Body of pancreas (tissue), 4 donors: ENCODE results near the gene PRR9. TPM values are rescaled to one million over a fixed set of nuclear protein-coding genes. Genes with fewer than 3 reads are reported as not detected.

ENCODE experiments used
- ATAC-seq: fragments of 150-250 bp; one replicate; pipeline ENCODE4 v1.9.1; 2016
- DNase-seq, 4 donors: peaks; one replicate each; pipeline ENCODE4 v3.0.0-alpha.2; 2019
- H3K27ac ChIP-seq, 4 donors: fragments of 200-600 bp; sonication (generic); 1 replicate in 3 of 4; 2 replicates in 1 of 4; pipeline versions ENCODE4 v1.5.1 to v1.6.1; 2016 to 2019; ENCODE audit warnings: mild to moderate bottlenecking in 1 of 4, mixed read lengths in 1 of 4, moderate library complexity in 1 of 4
- H3K27me3 ChIP-seq, 2 donors: fragments of 200-600 bp; sonication (generic); one replicate each; pipeline ENCODE4 v1.6.0; 2016; ENCODE audit warnings: mild to moderate bottlenecking in 1 of 2
- H3K36me3 ChIP-seq, 2 donors: fragments of 200-600 bp; sonication (generic); replicated peaks in 1 of 2; 2 replicates each; pipeline ENCODE4 v1.5.1; 2016; ENCODE audit warnings: low read depth in 2 of 2; ENCODE audit not compliant: insufficient read depth in 1 of 2
- H3K4me1 ChIP-seq: fragments of 200-600 bp; sonication (generic); one replicate; pipeline ENCODE4 v1.6.0; 2016
- H3K4me3 ChIP-seq, 2 donors: fragments of 200-600 bp; sonication (generic); 1 replicate in 1 of 2; 2 replicates in 1 of 2; pipeline ENCODE4 v1.5.1; 2016 to 2019
- H3K9me3 ChIP-seq, 3 donors: fragments of 200-600 bp; sonication (generic); 1 replicate in 2 of 3; 2 replicates in 1 of 3; pipeline ENCODE4 v1.5.1; 2016
- POLR2A ChIP-seq, 3 donors: fragments of 450-650 bp; IDR thresholded peaks; one replicate each; pipeline ENCODE4 v1.6.1; 2016; ENCODE audit warnings: antibody characterized with exemption in 3 of 3, mild to moderate bottlenecking in 2 of 3
- WGBS, 2 donors: methylation state at CpG; one replicate each; pipeline ENCODE4 v1.1.5; 2017; 5-methylcytosine and 5-hydroxymethylcytosine counted together
- intact Hi-C: fragments of 100-400 bp; cut with DNase I; formaldehyde crosslinking; loops from one replicate; pipeline ENCODE4 v1.15.1; 2023
- total RNA-seq, 2 donors: library from RNA; depleted of rRNA; stranded (reverse); fragments of >200 nt; gene quantifications; one replicate each; pipeline ENCODE4 v1.1.0, GENCODE V29; 2016
- TF ChIP-seq, protein P1 (sequence below), 7 experiments: fragments of 450-650 bp in 4 of 7; fragments of 200-600 bp in 3 of 7; sonication (generic) in 3 of 7; IDR thresholded peaks; one replicate each; pipeline ENCODE4 v1.5.1; 2016 to 2019; ENCODE audit warnings: antibody characterized with exemption in 7 of 7

PRR9 gene
- total RNA-seq, 2 donors from 2014 or later = not detected

DNA sequence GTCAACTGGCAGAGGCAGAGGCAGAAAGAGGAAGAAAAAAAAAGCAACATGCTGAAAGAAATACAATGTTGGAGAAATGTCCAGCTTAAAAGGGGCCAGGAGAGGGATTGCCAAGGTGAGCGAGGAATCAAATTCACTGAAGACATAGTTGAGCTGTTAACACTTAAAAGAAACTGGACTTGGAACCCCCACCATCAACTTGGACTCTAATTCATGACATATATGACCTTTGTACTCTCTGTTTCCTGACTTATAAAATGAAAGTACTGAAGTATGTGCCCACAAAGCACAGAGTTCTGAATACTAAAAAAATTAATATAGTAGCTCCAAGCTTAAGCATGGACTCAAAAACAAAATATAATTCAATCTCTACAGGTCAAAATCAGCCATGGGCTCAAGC lies 16.1 kb downstream of the PRR9 start:
- WGBS, 2 donors = 78 to 91% methylated on average over 1 of the region's 1 CpG
- Histone ChIP-seq H3K27ac (no peak overlapping the region), H3K27me3 (no peaks in the 10 kb centered on the region), H3K4me3 (no peak overlapping the region), H3K9me3 (no peaks in the 10 kb centered on the region), H3K36me3 (no peaks in the 10 kb centered on the region), H3K4me1 (no peaks in the 10 kb centered on the region)
- ATAC-seq (no peak), DNase-seq (no peak)
- no peak for TF ChIP-seq POLR2A (IDR thresholded peaks at IDR 0.05)
- TF ChIP-seq, protein P1, sequence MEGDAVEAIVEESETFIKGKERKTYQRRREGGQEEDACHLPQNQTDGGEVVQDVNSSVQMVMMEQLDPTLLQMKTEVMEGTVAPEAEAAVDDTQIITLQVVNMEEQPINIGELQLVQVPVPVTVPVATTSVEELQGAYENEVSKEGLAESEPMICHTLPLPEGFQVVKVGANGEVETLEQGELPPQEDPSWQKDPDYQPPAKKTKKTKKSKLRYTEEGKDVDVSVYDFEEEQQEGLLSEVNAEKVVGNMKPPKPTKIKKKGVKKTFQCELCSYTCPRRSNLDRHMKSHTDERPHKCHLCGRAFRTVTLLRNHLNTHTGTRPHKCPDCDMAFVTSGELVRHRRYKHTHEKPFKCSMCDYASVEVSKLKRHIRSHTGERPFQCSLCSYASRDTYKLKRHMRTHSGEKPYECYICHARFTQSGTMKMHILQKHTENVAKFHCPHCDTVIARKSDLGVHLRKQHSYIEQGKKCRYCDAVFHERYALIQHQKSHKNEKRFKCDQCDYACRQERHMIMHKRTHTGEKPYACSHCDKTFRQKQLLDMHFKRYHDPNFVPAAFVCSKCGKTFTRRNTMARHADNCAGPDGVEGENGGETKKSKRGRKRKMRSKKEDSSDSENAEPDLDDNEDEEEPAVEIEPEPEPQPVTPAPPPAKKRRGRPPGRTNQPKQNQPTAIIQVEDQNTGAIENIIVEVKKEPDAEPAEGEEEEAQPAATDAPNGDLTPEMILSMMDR (IDR thresholded peaks at IDR 0.05) = no peak
- intact Hi-C loops = no loop called here

DNA sequence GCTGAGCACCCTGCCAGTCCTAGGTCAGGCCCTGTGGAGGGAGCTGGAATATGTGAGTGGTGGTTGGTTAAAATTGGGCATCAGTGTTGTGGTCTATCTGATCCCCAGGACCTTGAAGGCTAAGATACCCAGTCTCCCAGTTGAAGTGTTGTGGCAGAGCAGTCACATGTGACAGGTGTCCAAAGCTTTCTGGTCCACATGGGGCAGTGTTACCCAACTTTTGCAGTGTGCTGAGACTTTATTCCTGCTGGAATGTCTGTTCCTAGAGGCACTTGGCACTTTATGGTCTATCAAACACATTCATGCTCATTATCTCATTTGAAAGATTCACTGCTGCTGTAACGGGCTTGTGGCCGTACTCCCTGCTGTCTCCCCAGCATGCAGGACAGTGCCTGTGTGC lies 21.1 kb downstream of the PRR9 start:
- Histone ChIP-seq H3K9me3 (no peaks in the 10 kb centered on the region), H3K36me3 (no peaks in the 10 kb centered on the region), H3K27me3 (no peaks in the 10 kb centered on the region), H3K4me1 (no peaks in the 10 kb centered on the region), H3K27ac (no peak overlapping the region), H3K4me3 (no peak overlapping the region)
- TF ChIP-seq, protein P1 (IDR thresholded peaks at IDR 0.05) = peak in 1 of 7 experiments; percentile 6
- no peak for TF ChIP-seq POLR2A (IDR thresholded peaks at IDR 0.05)
- intact Hi-C loops = no loop called here
- no peak for ATAC-seq
- 58 to 73% methylated on average over 2 of the region's 2 CpGs for WGBS, 2 donors
- no peak for DNase-seq

- DNase-seq = no peak
- no peak overlapping the region for H3K4me3 ChIP-seq
- no peaks in the 10 kb centered on the region for H3K4me1 ChIP-seq
- 69 to 81% methylated on average over 1 of the region's 1 CpG for WGBS, 2 donors
- H3K27me3 ChIP-seq = no peaks in the 10 kb centered on the region
- no peak for ATAC-seq
- intact Hi-C loops = no loop called here
- no peaks in the 10 kb centered on the region for H3K36me3 ChIP-seq
- H3K9me3 ChIP-seq = no peaks in the 10 kb centered on the region
- no peak for TF ChIP-seq POLR2A (IDR thresholded peaks at IDR 0.05)
- TF ChIP-seq, protein P1 (IDR thresholded peaks at IDR 0.05) = no peak
- H3K27ac ChIP-seq = no peak overlapping the region
Observed at GRCh38 chr1:153242160-153242559, 24.8 kb downstream of the PRR9 start.

DNA sequence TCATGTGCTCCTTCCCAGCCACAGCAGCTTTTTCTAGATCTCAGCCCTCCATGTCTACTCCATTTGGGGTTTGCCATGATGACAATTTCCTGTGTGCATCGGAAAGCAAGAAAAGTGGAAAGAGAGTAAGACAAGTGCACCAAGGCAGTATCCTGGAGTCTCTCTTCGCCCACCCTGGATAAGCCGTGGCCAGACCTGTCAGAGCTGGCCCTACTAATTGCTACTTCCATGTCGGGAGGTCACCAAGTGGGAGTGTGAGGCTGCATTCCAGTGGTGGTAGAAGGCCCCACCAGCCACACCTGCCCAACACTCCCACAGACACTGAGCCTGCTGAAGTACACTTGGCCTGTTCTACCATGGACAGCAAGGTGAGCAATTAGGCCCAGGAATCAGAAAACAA lies 28.1 kb downstream of the PRR9 start:
- Histone ChIP-seq H3K9me3 (no peaks in the 10 kb centered on the region), H3K4me3 (no peak overlapping the region), H3K36me3 (no peaks in the 10 kb centered on the region), H3K27me3 (no peaks in the 10 kb centered on the region), H3K4me1 (no peaks in the 10 kb centered on the region), H3K27ac (no peak overlapping the region)
- TF ChIP-seq, protein P1 (IDR thresholded peaks at IDR 0.05) = no peak
- intact Hi-C loops = no loop called here
- 75% methylated on average over 4 of the region's 4 CpGs for WGBS, 2 donors
- no peak for DNase-seq
- no peak for ATAC-seq

DNA sequence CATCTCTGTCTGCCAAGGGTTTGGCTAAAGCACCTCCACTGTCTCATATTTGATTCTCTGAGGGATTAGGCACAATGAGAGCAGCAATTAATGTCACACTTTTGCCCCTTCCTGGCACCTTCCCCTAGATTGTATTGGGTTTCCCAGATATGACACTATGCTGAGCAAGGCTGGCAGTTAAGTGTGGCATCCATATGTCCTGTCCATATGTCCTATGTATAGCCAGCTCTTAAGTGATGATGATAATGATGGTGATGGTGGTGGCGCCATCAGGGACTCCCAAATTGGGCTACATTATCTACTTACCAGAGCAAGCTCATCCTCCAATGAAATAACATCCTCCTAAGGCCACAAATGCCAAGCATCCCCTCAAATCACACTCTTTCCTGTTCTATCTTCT lies 28.6 kb downstream of the PRR9 start:
- H3K9me3 ChIP-seq = no peaks in the 10 kb centered on the region
- no peaks in the 10 kb centered on the region for H3K36me3 ChIP-seq
- no peak for ATAC-seq
- no peaks in the 10 kb centered on the region for H3K4me1 ChIP-seq
- TF ChIP-seq, protein P1 (IDR thresholded peaks at IDR 0.05) = no peak
- no peak for TF ChIP-seq POLR2A (IDR thresholded peaks at IDR 0.05)
- no peaks in the 10 kb centered on the region for H3K27me3 ChIP-seq
- intact Hi-C loops = no loop called here
- H3K27ac ChIP-seq = no peak overlapping the region
- 50 to 74% methylated on average over 1 of the region's 1 CpG for WGBS, 2 donors
- H3K4me3 ChIP-seq = no peak overlapping the region
- no peak for DNase-seq
